PC-9 (cell line): ENCODE measurements around the gene SLC35G6.

Experiments used
- EZH2 ChIP-seq: fragments of 200-600 bp; sonication (generic); IDR thresholded peaks from 2 replicates; pipeline ENCODE4 v1.8.0; 2017; ENCODE audit warnings: antibody characterized with exemption, low read depth
- TF ChIP-seq, protein P1 (sequence below): fragments of 200-600 bp; sonication (generic); conservative IDR thresholded peaks from 2 replicates; pipeline ENCODE4 v1.6.1; 2017; ENCODE audit warnings: mixed run types, antibody characterized with exemption, mild to moderate bottlenecking, moderate library complexity

DNA sequence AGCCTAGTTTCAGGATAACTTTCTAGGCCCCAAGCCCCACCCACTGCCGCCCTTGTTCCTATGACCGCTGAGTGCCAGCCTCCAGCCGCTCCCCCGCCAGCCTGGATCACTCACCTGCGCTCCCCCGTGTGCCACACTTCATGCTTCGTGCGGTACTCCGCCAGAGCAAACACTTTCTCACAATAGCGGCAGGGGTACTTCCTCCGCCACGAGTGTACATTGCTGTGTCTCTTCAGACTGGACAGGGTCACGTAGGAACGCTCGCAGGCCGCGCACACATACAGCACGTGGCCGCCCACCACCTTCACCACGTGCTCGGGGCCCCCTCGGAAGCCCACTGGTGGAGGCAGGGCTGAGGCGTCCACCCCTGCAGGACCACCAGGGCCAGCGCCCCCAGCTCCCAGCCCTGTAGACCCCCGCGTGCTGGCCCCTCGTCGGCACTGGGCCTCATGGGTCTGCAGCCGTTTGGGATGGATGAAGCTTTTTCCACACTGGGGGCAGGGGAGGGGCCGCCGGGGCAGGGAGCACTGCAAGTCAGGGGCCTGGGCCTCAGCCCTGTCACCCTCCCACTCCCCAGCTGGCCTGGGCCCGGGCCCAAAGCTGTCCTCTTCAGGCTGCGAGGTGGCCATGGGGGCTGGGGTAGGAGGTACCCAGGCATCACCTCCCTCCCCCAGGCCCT lies 15.5 kb upstream of the SLC35G6 start:
- TF ChIP-seq EZH2 = no peak
- TF ChIP-seq, protein P1, sequence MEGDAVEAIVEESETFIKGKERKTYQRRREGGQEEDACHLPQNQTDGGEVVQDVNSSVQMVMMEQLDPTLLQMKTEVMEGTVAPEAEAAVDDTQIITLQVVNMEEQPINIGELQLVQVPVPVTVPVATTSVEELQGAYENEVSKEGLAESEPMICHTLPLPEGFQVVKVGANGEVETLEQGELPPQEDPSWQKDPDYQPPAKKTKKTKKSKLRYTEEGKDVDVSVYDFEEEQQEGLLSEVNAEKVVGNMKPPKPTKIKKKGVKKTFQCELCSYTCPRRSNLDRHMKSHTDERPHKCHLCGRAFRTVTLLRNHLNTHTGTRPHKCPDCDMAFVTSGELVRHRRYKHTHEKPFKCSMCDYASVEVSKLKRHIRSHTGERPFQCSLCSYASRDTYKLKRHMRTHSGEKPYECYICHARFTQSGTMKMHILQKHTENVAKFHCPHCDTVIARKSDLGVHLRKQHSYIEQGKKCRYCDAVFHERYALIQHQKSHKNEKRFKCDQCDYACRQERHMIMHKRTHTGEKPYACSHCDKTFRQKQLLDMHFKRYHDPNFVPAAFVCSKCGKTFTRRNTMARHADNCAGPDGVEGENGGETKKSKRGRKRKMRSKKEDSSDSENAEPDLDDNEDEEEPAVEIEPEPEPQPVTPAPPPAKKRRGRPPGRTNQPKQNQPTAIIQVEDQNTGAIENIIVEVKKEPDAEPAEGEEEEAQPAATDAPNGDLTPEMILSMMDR = no peak
